Sigmoid colon (tissue), 4 donors: ENCODE data around the gene BNIP2.

Source experiments
- POLR2A ChIP-seq, 2 donors: fragments of 450-650 bp; IDR thresholded peaks; one replicate each; pipeline ENCODE4 v1.6.1; 2016; ENCODE audit warnings: antibody characterized with exemption in 2 of 2, mild to moderate bottlenecking in 2 of 2, moderate library complexity in 2 of 2
- POLR2AphosphoS5 ChIP-seq, 4 donors: sonication (generic); formaldehyde crosslinking; IDR thresholded peaks; one replicate each; pipeline ENCODE4 v1.6.1; 2017; ENCODE audit warnings: antibody characterized with exemption in 4 of 4
- TF ChIP-seq, protein P1 (sequence below), 4 experiments: fragments of 450-650 bp in 3 of 4; fragments of 200-600 bp in 1 of 4; IDR thresholded peaks; one replicate each; pipeline ENCODE4 v1.5.1; 2016 to 2019; ENCODE audit warnings: antibody characterized with exemption in 4 of 4, mild to moderate bottlenecking in 3 of 4, moderate library complexity in 2 of 4

- TF ChIP-seq, protein P1, sequence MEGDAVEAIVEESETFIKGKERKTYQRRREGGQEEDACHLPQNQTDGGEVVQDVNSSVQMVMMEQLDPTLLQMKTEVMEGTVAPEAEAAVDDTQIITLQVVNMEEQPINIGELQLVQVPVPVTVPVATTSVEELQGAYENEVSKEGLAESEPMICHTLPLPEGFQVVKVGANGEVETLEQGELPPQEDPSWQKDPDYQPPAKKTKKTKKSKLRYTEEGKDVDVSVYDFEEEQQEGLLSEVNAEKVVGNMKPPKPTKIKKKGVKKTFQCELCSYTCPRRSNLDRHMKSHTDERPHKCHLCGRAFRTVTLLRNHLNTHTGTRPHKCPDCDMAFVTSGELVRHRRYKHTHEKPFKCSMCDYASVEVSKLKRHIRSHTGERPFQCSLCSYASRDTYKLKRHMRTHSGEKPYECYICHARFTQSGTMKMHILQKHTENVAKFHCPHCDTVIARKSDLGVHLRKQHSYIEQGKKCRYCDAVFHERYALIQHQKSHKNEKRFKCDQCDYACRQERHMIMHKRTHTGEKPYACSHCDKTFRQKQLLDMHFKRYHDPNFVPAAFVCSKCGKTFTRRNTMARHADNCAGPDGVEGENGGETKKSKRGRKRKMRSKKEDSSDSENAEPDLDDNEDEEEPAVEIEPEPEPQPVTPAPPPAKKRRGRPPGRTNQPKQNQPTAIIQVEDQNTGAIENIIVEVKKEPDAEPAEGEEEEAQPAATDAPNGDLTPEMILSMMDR (IDR thresholded peaks at IDR 0.05): no peak
- TF ChIP-seq POLR2AphosphoS5 (IDR thresholded peaks at IDR 0.05) (peak in 2 of 4 donors; percentile 15 to 32), POLR2A (IDR thresholded peaks at IDR 0.05) (no peak)
These were observed 26.9 kb downstream of the BNIP2 start for GRCh38 chr15:59662260-59662659.
